ENCODE data around the gene IQSEC1. TPM values are rescaled to one million over a fixed set of nuclear protein-coding genes. Genes with fewer than 3 reads are reported as not detected.

IQSEC1 gene
- total RNA-seq, 1 experiment from 2014 or later: 7.1 TPM

GRCh38 chr3:13015286-13016082, 57.7 kb downstream of the IQSEC1 start:
- DNase-seq (ENCODE audit: low read depth, low spot score): no peak
- in situ Hi-C loops (cut with HindIII; ENCODE audit: low pct_unique_long_range_greater_than_20kb, low sequenced_read_pairs): no loop called here

DNA sequence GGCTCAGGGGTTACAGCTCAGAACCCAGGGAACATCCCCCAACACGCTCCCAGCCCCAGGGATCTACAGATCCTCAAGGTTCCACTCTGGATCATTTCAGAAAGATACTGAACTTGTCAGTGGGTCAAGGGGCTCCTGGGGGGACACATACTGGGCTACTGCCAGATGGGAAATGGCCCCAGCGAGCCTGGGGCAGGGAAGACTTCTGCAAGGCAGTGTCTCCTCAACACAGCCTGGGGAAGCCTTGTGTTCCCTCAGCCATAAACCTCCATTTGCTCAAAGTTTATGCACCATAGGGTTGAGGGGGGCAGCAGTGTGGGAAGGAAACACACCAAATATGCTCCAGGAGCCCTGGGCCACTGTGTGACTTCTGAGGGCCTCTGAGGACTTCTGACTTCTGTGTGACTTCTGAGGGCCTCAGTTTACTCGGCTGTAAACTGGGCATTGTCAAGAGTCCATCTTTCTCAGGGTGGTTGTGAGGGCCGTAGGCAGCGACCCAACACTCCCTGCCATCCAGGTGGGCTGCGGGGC, 58.4 kb downstream of the IQSEC1 start:
- no peak for DNase-seq (ENCODE audit: low read depth, low spot score)
- in situ Hi-C loops (cut with HindIII; ENCODE audit: low pct_unique_long_range_greater_than_20kb, low sequenced_read_pairs): no loop called here

DNA sequence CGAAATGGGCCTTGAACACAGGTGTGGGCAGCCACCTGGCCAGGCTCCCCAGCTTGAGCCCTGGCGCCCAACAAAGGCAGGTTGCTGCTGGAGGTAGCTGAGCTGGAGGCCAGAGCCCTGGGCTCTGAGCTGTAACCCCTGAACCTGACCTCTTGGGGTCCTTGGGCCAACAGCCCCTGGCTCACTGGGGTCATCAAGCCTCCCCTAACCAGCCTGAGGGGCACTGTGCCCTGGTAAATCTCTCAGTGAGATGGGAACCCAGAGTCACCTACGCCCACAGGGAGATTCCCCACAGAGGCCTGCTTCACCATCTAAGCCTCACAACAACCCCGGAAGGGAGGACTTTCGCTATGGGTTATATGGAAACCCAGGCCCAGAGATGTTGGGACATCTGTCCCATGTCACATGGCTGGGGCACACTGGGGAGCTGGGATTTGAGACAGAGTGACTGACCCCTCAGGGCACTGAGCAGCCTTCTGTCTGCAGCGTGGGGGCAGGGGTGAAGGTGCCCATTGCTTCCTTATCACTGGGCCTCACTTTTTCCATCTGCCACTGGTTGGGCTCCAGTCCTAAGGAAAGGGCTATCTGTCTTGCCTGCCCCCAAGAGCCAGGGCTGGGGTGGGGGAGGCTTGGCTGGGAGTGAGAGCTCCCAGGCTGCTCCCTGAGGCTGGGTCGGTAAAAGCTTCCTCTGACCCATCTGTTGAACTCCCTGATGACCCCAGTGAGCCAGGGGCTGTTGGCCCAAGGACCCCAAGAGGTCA, 59.1 kb downstream of the IQSEC1 start:
- in situ Hi-C loops (cut with HindIII; ENCODE audit: low pct_unique_long_range_greater_than_20kb, low sequenced_read_pairs): no loop called here
- DNase-seq (ENCODE audit: low read depth, low spot score): no peak

- in situ Hi-C loops (cut with HindIII; ENCODE audit: low pct_unique_long_range_greater_than_20kb, low sequenced_read_pairs): no loop called here
Measured at GRCh38 chr3:13013566-13013965, 59.7 kb downstream of the IQSEC1 start.

GRCh38 chr3:13013151-13013561, 60.1 kb downstream of the IQSEC1 start:
- in situ Hi-C loops (cut with HindIII; ENCODE audit: low pct_unique_long_range_greater_than_20kb, low sequenced_read_pairs): no loop called here
- no peak for DNase-seq (ENCODE audit: low read depth, low spot score)

More at GRCh38 chr3:13013566-13013965, 59.7 kb downstream of the IQSEC1 start:
- no peak for DNase-seq (ENCODE audit: low read depth, low spot score)

GRCh38 chr3:13012221-13012691, 61.0 kb downstream of the IQSEC1 start:
- DNase-seq (ENCODE audit: low read depth, low spot score): no peak
- in situ Hi-C loops (cut with HindIII; ENCODE audit: low pct_unique_long_range_greater_than_20kb, low sequenced_read_pairs): no loop called here

- in situ Hi-C loops (cut with HindIII; ENCODE audit: low pct_unique_long_range_greater_than_20kb, low sequenced_read_pairs): no loop called here
- DNase-seq (ENCODE audit: low read depth, low spot score): no peak
Measured at GRCh38 chr3:13011573-13012220, 61.5 kb downstream of the IQSEC1 start.

DNA sequence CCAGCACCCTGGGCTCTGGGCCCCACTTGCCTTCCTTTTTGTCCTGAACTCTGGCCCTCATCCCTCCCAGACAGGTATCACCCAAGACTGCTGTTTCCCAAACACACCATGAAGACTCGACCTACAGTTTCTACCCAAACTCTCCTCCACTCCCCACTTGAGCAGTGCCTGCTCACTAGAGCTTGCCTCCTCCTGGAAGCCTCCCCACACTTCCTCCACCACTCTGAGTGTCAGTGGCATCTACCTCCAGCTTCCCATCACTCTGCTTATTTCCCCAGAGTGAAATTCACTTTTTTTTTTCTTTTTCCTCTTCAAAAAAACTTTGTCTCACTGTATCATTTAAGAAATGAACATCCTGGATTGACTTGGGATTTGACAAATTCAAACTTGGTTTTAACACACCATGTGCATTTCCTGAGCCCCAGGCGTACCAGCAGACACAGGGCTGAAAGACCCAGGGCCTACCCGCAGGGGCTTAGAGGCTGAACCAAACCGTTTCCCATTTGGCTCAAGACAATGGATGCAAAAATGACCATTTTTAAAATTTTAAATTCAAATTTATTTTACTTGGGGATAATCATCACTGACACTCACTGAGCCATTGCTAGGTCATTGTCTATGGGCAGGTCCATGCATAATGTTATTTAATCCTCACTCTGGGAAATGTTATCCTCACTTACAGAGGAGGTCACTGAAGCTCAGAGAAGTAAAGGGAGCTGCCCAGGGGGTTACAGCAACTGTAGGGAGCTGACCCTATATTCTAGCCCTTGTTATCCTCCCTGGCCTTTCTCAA, 62.3 kb downstream of the IQSEC1 start:
- DNase-seq (ENCODE audit: low read depth, low spot score): no peak
- in situ Hi-C loops (cut with HindIII; ENCODE audit: low pct_unique_long_range_greater_than_20kb, low sequenced_read_pairs): no loop called here

- in situ Hi-C loops (cut with HindIII; ENCODE audit: low pct_unique_long_range_greater_than_20kb, low sequenced_read_pairs): no loop called here
- DNase-seq (ENCODE audit: low read depth, low spot score): no peak
Measured at GRCh38 chr3:13009946-13010315, 63.3 kb downstream of the IQSEC1 start.

DNA sequence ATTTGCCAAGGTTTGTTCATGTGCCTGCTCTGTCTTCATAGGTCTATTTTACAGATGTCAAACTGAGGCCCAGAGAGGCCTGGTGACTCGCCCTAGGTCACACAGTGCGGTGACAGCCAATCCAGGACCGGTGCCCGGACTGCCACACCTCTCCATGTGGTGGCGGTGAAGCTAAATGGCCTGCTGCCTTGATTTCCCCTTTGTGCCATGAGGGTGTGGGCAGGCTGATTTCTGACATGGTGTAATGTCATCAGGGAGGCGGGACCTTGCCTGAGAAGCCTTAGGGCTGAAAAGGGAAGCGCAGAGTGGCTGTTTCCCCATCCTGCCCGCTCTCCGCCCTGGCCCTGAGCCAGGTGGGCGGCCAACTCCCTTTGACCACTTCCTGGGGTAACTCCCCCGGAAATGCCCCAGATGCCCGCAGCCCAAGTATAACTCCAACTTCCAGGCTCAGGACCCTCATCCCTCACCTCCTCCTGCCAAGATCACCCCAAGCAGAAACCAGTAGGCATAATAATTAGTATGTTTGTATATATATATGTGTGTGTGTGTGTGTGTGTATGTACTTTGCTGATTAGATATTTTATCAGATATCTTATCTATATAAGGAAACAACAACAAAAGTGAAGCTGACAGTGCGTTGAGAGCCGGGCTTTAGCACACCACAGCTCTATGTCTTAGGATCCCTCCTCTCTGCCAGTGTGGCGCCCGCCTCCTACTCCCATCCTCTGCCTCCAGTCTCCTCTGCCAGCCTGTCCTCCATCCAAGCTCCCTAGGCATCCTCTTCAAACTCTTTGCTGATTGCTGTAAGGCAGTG, 63.9 kb downstream of the IQSEC1 start:
- in situ Hi-C loops (cut with HindIII; ENCODE audit: low pct_unique_long_range_greater_than_20kb, low sequenced_read_pairs): no loop called here
- DNase-seq (ENCODE audit: low read depth, low spot score): no peak

DNA sequence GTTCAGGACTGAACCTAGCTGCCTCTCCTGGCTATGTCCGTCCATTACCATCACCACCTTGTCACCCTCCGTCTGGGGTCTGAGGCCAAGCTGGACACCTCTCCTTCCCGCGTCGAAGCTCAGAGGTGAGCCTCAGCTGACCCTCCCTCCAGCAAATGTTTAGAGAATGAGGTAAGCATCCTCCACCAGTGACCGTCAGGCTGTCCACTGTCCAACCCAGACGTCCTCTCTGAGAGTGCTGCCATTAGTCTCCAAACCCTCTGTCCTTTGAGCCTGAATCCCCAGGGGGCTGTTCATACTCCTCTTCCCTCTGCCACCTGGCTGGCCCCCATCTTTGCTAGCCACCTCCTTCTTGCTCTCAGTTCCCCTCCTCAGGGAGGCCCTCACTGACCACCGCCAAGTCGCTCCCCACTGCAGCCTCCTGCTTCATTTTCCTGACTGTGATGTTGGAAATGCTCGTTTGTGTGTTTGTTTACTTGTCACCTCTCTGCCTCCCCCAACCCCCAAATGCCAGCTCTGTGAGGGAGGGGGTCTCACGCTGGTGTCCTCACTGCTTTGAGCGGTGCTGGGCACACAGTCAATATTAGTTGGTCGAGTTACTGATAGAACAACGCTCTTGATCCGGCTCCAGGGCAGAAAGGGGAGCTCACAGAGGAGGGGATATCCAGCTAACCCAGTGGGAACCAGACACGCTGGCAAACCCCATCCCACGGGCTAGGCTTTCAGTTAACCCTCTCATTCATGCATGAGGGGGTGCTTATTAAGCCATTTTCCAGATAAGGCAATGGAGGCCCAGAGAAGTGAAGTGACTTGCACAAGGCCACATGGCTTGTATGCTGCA, 64.9 kb downstream of the IQSEC1 start:
- DNase-seq (ENCODE audit: low read depth, low spot score): no peak
- in situ Hi-C loops (cut with HindIII; ENCODE audit: low pct_unique_long_range_greater_than_20kb, low sequenced_read_pairs): no loop called here

GRCh38 chr3:13007251-13007941, 65.8 kb downstream of the IQSEC1 start:
- in situ Hi-C loops (cut with HindIII; ENCODE audit: low pct_unique_long_range_greater_than_20kb, low sequenced_read_pairs): no loop called here
- no peak for DNase-seq (ENCODE audit: low read depth, low spot score)

DNA sequence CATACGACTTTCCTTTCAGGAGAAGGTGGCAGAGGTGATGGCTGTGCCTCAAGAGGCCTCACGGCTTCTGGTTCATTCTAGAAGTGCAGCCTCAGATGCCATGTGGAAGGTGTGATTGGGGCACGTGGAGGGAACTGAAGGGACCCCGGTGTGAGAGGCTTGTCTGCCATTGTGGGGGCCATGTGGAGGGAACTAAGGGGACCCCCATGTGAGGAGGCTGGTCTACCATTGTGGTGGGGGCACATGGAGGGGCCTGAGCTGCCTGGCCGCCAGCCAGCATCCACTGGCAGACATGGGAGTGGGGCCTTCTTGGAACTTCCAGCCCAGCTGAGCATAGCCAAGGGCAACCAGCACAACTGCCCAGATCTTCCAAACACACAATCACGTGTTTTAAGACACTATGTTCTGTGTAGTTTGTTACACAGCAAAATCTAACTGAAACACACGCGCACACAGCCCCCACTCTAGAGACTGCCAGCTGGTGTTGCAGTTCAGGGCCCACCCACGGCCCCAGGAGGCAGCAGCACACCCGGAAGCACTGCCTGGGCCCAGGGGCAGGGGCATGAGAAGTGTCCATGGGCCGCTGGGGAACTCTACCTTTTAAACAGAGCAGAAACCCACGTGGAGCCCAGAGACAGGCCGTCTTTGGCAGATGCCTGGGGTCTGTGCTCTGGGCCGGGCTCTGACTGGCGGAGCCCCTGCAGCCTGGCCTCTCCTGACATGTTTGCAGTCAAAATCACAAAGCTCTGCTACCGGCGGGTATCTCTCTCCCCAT, 66.8 kb downstream of the IQSEC1 start:
- in situ Hi-C loops (cut with HindIII; ENCODE audit: low pct_unique_long_range_greater_than_20kb, low sequenced_read_pairs): no loop called here
- DNase-seq (ENCODE audit: low read depth, low spot score): no peak

DNA sequence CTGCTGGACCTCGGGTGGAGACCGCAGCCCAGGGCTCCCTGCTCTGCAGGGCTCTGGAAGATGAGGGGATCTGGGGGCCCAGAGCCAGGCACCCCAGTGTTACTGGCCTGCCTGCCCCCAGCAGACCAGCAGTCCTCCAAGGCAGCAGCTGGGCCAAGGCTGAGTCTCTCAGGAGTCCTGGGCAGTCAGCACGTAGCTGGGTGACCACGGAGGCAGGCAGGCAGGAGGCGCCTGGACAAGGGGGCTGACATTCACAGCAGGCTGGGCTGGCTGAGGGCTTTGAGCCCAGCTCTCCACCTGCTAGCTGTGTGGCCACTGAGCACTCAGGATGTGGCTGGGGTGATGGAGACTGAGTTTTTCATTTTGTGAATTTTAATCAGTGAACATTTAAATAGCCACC, 67.9 kb downstream of the IQSEC1 start:
- no peak for DNase-seq (ENCODE audit: low read depth, low spot score)
- in situ Hi-C loops (cut with HindIII; ENCODE audit: low pct_unique_long_range_greater_than_20kb, low sequenced_read_pairs): no loop called here

GRCh38 chr3:13004376-13004775, 68.9 kb downstream of the IQSEC1 start:
- no peak for DNase-seq (ENCODE audit: low read depth, low spot score)
- in situ Hi-C loops (cut with HindIII; ENCODE audit: low pct_unique_long_range_greater_than_20kb, low sequenced_read_pairs): no loop called here

All from SK-MEL-5 (cell line).